ENCODE data around the gene P2RX2. TPM values are rescaled to one million over a fixed set of nuclear protein-coding genes. Genes with fewer than 3 reads are reported as not detected.

The P2RX2 gene
- total and polyA plus RNA-seq, 2 of the 4 experiments (the other 2 are of a cell fraction) = not detected

DNA sequence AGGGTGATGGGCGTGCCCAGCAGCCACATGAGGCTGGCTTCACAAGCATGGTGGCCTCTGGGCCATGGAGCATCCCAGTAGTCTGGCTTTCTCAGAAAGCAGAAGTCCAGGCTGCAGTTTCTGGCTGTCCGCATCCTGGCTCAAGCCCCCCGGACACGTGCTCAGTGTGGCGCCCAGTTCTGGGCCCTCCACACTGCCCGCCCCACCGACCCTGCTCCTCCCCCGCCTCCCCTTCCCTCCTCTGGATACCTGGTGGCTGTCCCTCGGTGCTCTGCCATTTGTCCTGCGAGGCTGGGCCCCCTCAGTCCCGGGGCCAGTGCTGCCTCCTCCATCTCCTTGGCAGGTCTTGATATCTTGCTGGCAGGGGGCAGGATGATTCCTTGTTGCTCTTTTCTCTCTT is 39.8 kb upstream of the P2RX2 start:
- H4K5ac ChIP-seq (ENCODE audit: low read depth, low read length) = no peak overlapping the region
- POLR2A ChIA-PET (ENCODE audit: unreplicated experiment) = no interaction called here

More for the DNA sequence above, 39.8 kb upstream of the P2RX2 start:
- Histone ChIP-seq H4K20me1 (ENCODE audit: insufficient read depth, low read length) (no peaks in the 10 kb centered on the region; the same call in 1 of the 2 replicates), H2AK9ac (replicated peaks; ENCODE audit: low read depth, low read length, poor library complexity) (no peak overlapping the region), H2BK15ac (ENCODE audit: low read depth, low read length) (no peak overlapping the region), H3K18ac (ENCODE audit: low read depth, low read length) (no peak overlapping the region), H3K9ac (ENCODE audit: low read depth, low read length) (no peak overlapping the region), H3K4ac (ENCODE audit: low read depth, low read length) (no peak overlapping the region), H3K79me1 (ENCODE audit: low read depth in 1 of 2, low read length in 2 of 2) (no peaks in the 10 kb centered on the region), H3K27me3 (ENCODE audit: control insufficient read depth, insufficient read depth, low read length) (no peaks in the 10 kb centered on the region), H2BK120ac (ENCODE audit: low read depth, low read length) (no peak overlapping the region), H3K4me1 (ENCODE audit: control insufficient read depth, insufficient read depth, low read length) (no peaks in the 10 kb centered on the region), H2AFZ (replicated peaks; ENCODE audit: low read length, poor library complexity) (no peak overlapping the region), H4K8ac (ENCODE audit: low read depth in 2 of 2, low read length in 2 of 2) (no peak overlapping the region), H4K91ac (ENCODE audit: insufficient read depth, low read depth, low read length) (no peak overlapping the region), H3K23ac (ENCODE audit: low read depth, low read length) (no peak overlapping the region), H3K4me2 (ENCODE audit: low read depth, low read length) (no peak overlapping the region), H3K56ac (ENCODE audit: extremely low read depth, insufficient read depth, low read length) (no peak overlapping the region), H2AK5ac (ENCODE audit: low read depth, low read length) (no peak overlapping the region), H3K36me3 (ENCODE audit: control insufficient read depth, insufficient read depth, low read length) (peaks cover 40% of the 10 kb centered on the region), H3K27ac (ENCODE audit: insufficient read depth, low read length) (no peak overlapping the region), H3K9me1 (ENCODE audit: insufficient read depth, low read length) (no peaks in the 10 kb centered on the region), H3K4me3 (ENCODE audit: insufficient read depth, low read depth, low read length) (no peak overlapping the region), H2BK5ac (ENCODE audit: low read depth, low read length, poor library complexity, severe bottlenecking) (no peak overlapping the region), H2BK20ac (ENCODE audit: low read depth, low read length) (no peak overlapping the region), H3K14ac (replicated peaks; ENCODE audit: low read depth, low read length) (no peak overlapping the region), H3K9me3 (ENCODE audit: control insufficient read depth, insufficient read depth, low read length) (no peaks in the 10 kb centered on the region)
- ATAC-seq (ENCODE audit: low read depth) = no peak
- in situ Hi-C loops (cut with MboI; ENCODE audit: low sequenced_read_pairs) (no loop called here), dilution Hi-C loops (cut with HindIII; ENCODE audit: low sequenced_read_pairs, unreplicated experiment) (no loop called here), intact Hi-C loops (cut with micrococcal nuclease) (no loop called here)
- TF ChIP-seq MXI1 (IDR thresholded peaks at IDR 0.05; ENCODE audit: borderline replicate concordance, low read depth, low read length) (no peak), RFX5 (IDR thresholded peaks at IDR 0.05; ENCODE audit: low read depth, low read length) (no peak)
- BruUV-seq (replicated peaks) = no TSS peak
- CTCF ChIA-PET = no interaction called here
- no peak for DNase-seq
- WGBS, 2 experiments (ENCODE audit: extremely low coverage in 2 of 2, insufficient read length in 1 of 2) = 50% methylated on average over 1 of the region's 11 CpGs; no CpG with 5 or more reads in 1 of the 2 experiments

Data from IMR-90 (cell line).